Measurements from ENCODE around the gene PWP1.
A peak's percentile ranks its signal among the peaks of the same experiment; 100 is the strongest.

The PWP1 gene

DNA sequence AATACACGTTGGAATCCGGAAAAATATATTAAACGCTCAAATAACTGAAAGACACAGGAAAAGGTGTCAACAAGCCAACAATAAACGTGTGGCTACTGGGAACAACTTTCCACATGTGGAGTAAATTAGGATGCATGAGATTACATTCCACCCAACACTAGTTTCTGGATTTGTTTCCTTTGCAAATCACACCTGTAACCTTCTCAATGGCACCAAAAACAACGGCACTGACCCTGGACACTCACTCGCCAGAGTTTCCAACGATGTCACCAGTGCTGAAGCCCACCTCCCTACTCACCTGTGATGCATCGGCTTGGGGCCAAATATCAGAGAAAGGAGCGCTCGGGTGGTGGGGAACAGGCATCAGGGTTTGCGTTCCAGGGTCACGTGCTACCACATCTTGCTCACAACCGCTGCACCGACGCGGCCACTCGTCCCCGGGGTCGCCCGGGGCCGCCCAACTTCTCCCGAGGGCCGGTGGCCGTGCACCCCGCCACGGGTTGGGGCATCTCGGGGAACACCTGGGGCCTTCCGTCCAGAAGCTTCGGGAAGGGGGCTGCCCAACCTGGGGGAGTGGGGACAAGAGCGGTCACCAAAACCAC, 74.7 kb downstream of the PWP1 start:
- H3K4me1 Mint-ChIP-seq: peaks cover 29% of the 10 kb centered on the region
- peaks cover 15% of the 10 kb centered on the region for H3K27me3 Mint-ChIP-seq (ENCODE audit: low read depth, poor library complexity)
- peak; percentile 42 for DNase-seq
- peak overlapping the region; percentile 97 for H3K27ac Mint-ChIP-seq
- no peaks in the 10 kb centered on the region for H3K9me3 Mint-ChIP-seq
- peaks cover 11% of the 10 kb centered on the region for H3K36me3 Mint-ChIP-seq (ENCODE audit: low read depth)
- H3K4me3 Mint-ChIP-seq: peak overlapping the region; percentile 95
- TF ChIP-seq, protein P1, sequence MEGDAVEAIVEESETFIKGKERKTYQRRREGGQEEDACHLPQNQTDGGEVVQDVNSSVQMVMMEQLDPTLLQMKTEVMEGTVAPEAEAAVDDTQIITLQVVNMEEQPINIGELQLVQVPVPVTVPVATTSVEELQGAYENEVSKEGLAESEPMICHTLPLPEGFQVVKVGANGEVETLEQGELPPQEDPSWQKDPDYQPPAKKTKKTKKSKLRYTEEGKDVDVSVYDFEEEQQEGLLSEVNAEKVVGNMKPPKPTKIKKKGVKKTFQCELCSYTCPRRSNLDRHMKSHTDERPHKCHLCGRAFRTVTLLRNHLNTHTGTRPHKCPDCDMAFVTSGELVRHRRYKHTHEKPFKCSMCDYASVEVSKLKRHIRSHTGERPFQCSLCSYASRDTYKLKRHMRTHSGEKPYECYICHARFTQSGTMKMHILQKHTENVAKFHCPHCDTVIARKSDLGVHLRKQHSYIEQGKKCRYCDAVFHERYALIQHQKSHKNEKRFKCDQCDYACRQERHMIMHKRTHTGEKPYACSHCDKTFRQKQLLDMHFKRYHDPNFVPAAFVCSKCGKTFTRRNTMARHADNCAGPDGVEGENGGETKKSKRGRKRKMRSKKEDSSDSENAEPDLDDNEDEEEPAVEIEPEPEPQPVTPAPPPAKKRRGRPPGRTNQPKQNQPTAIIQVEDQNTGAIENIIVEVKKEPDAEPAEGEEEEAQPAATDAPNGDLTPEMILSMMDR (IDR thresholded peaks at IDR 0.05): no peak

DNA sequence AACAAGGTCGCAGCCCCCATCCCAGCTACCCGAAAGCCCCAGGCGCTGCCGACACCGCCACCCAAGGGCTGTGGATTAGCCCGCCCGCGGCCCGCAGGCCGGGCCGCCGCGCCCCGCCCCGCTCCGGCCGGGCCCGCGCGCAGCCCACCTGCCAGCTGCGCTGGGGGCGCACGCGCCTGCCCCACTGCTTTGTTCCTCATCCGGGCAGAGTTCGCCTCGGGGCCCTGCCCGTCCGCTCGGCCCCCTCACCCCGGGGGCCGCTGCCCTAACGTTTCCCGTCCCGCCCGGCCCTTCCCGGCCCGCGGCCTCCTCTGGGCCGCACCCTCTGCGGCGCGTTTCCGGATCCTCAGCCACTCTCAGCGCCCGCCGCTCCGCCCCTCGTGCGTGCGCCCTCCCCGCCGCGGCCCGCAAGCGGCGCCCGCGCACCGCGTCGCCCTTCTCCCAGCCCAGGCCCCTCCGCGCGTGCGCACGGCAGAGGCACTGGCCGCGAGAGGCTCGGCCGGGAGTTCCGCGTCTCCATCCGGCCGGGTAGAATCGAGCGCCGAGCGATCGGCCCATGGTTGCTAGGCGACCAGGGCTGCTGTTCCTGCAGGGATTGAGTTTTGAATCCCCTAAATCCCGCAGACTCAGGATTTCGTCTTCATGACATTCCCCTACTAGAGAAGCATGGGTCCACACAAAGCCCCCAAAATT, 75.4 kb downstream of the PWP1 start, which contains the start of gene PRDM4:
Gene PRDM4 (minus strand): TSS at position 329 of the 693 bp plus-strand sequence. CDS start 622 bp downstream, outside the sequence.
- peaks cover 18% of the 10 kb centered on the region for H3K27me3 Mint-ChIP-seq (ENCODE audit: low read depth, poor library complexity)
- DNase-seq: peak; percentile 95
- H3K4me3 Mint-ChIP-seq: peak within 1 kb of the TSS; percentile 95
- TF ChIP-seq, protein P1 (IDR thresholded peaks at IDR 0.05): peak; percentile 19
- peaks cover 11% of the 10 kb centered on the region for H3K36me3 Mint-ChIP-seq (ENCODE audit: low read depth)
- H3K27ac Mint-ChIP-seq: peak within 1 kb of the TSS; percentile 97
- H3K9me3 Mint-ChIP-seq: no peaks in the 10 kb centered on the region
- peaks cover 29% of the 10 kb centered on the region for H3K4me1 Mint-ChIP-seq

DNA sequence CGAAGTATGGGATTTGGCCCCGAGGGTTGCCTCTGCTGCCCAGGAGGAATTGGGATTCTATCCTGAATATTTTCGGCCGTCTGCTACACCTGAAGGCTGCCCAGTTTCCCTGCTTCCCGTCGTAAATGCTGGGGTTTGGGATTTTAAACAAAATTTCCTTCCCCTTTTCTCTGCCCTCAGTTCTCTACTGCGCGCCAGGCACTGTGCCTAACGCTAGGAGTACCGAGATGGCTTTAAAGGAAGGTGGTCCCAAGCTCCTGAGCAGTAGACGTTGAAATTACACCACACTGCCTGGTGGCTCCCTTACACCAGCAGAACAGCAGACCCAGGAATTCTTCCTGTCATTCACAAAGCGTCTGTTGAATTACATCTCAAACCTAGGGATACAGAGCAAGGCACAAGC, 75.9 kb downstream of the PWP1 start:
- Mint-ChIP-seq H3K27ac (peak overlapping the region; percentile 25), H3K36me3 (ENCODE audit: low read depth) (peaks cover 7% of the 10 kb centered on the region)
- DNase-seq: peak; percentile 18

More for the DNA sequence above, 75.9 kb downstream of the PWP1 start:
- peaks cover 29% of the 10 kb centered on the region for H3K4me1 Mint-ChIP-seq
- H3K4me3 Mint-ChIP-seq: peak overlapping the region; percentile 89
- TF ChIP-seq, protein P1 (IDR thresholded peaks at IDR 0.05): no peak
- H3K27me3 Mint-ChIP-seq (ENCODE audit: low read depth, poor library complexity): peaks cover 21% of the 10 kb centered on the region
- H3K9me3 Mint-ChIP-seq: no peaks in the 10 kb centered on the region
